Measurements from ENCODE around the gene ZNF618.

ZNF618 gene

DNA sequence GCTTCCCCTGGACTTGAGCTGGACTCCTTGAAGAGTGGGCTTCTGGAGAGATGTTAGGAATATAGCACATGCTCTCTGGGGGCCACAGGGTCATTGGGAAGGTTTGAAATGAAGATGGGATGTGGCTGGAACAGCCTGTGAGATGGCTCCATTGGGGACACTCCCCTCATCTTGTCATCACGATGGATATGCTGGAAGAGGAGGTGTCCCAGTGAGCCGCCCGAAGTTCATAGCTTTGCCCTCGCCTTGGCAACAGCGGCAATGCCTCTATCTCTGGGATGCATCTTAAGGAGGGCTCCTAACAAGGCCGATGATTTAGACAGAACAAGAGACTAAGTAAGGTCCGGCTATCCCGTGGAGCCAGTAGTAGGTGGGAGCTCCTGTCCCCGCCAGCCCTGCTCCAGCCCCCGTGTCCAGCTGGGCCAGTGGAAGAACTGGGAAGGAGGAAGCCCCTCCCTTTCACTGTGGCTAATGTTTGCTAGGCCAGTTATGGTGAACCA lies 178.1 kb downstream of the ZNF618 start:
- H3K27ac ChIP-seq (ENCODE audit: low read length), result no peak overlapping the region
- ATAC-seq (ENCODE audit: insufficient read depth, low read depth) (no peak), DNase-seq (no peak)
- H4K20me1 ChIP-seq (ENCODE audit: insufficient read depth, low read length), result no peaks in the 10 kb centered on the region
- H3K27me3 ChIP-seq (ENCODE audit: insufficient read depth, low read length, poor library complexity), result no peaks in the 10 kb centered on the region
- H3K9ac ChIP-seq (ENCODE audit: low read depth, low read length), result no peak overlapping the region
- no peaks in the 10 kb centered on the region for H3K36me3 ChIP-seq (ENCODE audit: insufficient read depth, low read length)
- H3K4me1 ChIP-seq (ENCODE audit: insufficient read depth, low read length), result no peaks in the 10 kb centered on the region
- TF ChIP-seq, protein P1, sequence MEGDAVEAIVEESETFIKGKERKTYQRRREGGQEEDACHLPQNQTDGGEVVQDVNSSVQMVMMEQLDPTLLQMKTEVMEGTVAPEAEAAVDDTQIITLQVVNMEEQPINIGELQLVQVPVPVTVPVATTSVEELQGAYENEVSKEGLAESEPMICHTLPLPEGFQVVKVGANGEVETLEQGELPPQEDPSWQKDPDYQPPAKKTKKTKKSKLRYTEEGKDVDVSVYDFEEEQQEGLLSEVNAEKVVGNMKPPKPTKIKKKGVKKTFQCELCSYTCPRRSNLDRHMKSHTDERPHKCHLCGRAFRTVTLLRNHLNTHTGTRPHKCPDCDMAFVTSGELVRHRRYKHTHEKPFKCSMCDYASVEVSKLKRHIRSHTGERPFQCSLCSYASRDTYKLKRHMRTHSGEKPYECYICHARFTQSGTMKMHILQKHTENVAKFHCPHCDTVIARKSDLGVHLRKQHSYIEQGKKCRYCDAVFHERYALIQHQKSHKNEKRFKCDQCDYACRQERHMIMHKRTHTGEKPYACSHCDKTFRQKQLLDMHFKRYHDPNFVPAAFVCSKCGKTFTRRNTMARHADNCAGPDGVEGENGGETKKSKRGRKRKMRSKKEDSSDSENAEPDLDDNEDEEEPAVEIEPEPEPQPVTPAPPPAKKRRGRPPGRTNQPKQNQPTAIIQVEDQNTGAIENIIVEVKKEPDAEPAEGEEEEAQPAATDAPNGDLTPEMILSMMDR (IDR thresholded peaks at IDR 0.05; ENCODE audit: borderline replicate concordance, extremely low read depth, low read length, poor library complexity, severe bottlenecking), result no peak
- TF ChIP-seq EZH2 (IDR thresholded peaks at IDR 0.05; ENCODE audit: borderline replicate concordance, low read depth, low read length, severe bottlenecking), result no peak
- H2AFZ ChIP-seq (ENCODE audit: low read depth, low read length), result no peak overlapping the region
- no peaks in the 10 kb centered on the region for H3K9me3 ChIP-seq (ENCODE audit: insufficient read depth, low read length, severe bottlenecking)
- H3K4me2 ChIP-seq (ENCODE audit: insufficient read depth, low read length), result no peak overlapping the region
- no peak overlapping the region for H3K4me3 ChIP-seq (ENCODE audit: low read depth in 1 of 2, low read length in 2 of 2)
- no peaks in the 10 kb centered on the region for H3K79me2 ChIP-seq (ENCODE audit: insufficient read depth, low read length)

DNA sequence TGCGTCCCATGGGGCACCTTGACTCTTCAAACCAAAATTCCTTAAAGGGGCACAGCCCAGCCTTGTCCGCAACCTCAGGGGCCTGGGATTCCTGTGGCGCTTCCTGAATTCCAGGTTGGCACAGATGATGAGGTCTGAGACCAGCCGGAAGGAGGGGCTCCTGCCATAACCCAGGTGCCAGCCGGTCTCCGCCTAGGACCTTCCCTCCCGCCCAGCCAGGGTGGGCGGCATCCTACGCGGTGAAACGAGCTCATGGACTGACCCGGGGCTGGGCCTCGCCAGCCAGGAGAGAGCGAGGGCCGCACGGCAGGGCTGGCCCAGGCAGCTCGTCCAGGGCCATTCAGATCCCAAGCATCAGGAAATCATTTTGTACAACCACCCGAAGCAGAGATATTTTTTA lies 179.0 kb downstream of the ZNF618 start:
- Histone ChIP-seq H3K79me2 (ENCODE audit: insufficient read depth, low read length) (no peaks in the 10 kb centered on the region), H2AFZ (ENCODE audit: low read depth, low read length) (no peak overlapping the region), H3K4me1 (ENCODE audit: insufficient read depth, low read length) (no peaks in the 10 kb centered on the region), H3K36me3 (ENCODE audit: insufficient read depth, low read length) (no peaks in the 10 kb centered on the region), H3K27me3 (ENCODE audit: insufficient read depth, low read length, poor library complexity) (no peaks in the 10 kb centered on the region), H4K20me1 (ENCODE audit: insufficient read depth, low read length) (no peaks in the 10 kb centered on the region), H3K9ac (ENCODE audit: low read depth, low read length) (no peak overlapping the region), H3K4me2 (ENCODE audit: insufficient read depth, low read length) (no peak overlapping the region), H3K4me3 (ENCODE audit: low read depth in 1 of 2, low read length in 2 of 2) (no peak overlapping the region), H3K27ac (ENCODE audit: low read length) (no peak overlapping the region), H3K9me3 (ENCODE audit: insufficient read depth, low read length, severe bottlenecking) (no peaks in the 10 kb centered on the region)
- DNase-seq, result no peak
- no peak for ATAC-seq (ENCODE audit: insufficient read depth, low read depth)
- TF ChIP-seq, protein P1 (IDR thresholded peaks at IDR 0.05; ENCODE audit: borderline replicate concordance, extremely low read depth, low read length, poor library complexity, severe bottlenecking), result no peak
- TF ChIP-seq EZH2 (IDR thresholded peaks at IDR 0.05; ENCODE audit: borderline replicate concordance, low read depth, low read length, severe bottlenecking), result no peak

DNA sequence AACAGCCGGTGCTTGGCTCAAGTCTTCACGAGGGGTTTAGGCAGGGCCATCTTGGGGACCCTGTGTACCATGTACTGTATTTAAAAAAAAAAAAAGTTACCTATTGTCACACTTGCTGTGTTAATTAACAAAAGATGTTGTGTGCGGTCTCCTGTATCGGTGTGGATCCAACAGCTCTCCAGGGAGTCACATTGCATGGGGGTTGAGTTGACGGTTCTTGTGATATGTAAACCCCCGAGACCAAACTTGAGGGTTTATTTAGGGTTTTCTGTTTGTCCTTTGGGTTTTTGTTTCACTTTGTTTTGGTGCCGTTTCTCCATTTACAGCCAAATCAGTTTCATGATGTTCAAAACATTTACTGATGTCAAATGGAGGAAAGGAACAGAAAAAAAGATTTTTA lies 179.8 kb downstream of the ZNF618 start:
- no peaks in the 10 kb centered on the region for H3K9me3 ChIP-seq (ENCODE audit: insufficient read depth, low read length, severe bottlenecking)
- no peaks in the 10 kb centered on the region for H3K79me2 ChIP-seq (ENCODE audit: insufficient read depth, low read length)
- no peaks in the 10 kb centered on the region for H3K36me3 ChIP-seq (ENCODE audit: insufficient read depth, low read length)
- H4K20me1 ChIP-seq (ENCODE audit: insufficient read depth, low read length), result no peaks in the 10 kb centered on the region
- no peak for DNase-seq
- no peak overlapping the region for H3K27ac ChIP-seq (ENCODE audit: low read length)
- TF ChIP-seq, protein P1 (IDR thresholded peaks at IDR 0.05; ENCODE audit: borderline replicate concordance, extremely low read depth, low read length, poor library complexity, severe bottlenecking), result no peak
- TF ChIP-seq EZH2 (IDR thresholded peaks at IDR 0.05; ENCODE audit: borderline replicate concordance, low read depth, low read length, severe bottlenecking), result no peak
- H3K4me2 ChIP-seq (ENCODE audit: insufficient read depth, low read length), result no peak overlapping the region
- no peak overlapping the region for H3K9ac ChIP-seq (ENCODE audit: low read depth, low read length)
- H3K27me3 ChIP-seq (ENCODE audit: insufficient read depth, low read length, poor library complexity), result no peaks in the 10 kb centered on the region
- H2AFZ ChIP-seq (ENCODE audit: low read depth, low read length), result no peak overlapping the region
- H3K4me3 ChIP-seq (ENCODE audit: low read depth in 1 of 2, low read length in 2 of 2), result no peak overlapping the region
- H3K4me1 ChIP-seq (ENCODE audit: insufficient read depth, low read length), result no peaks in the 10 kb centered on the region
- ATAC-seq (ENCODE audit: insufficient read depth, low read depth), result no peak

DNA sequence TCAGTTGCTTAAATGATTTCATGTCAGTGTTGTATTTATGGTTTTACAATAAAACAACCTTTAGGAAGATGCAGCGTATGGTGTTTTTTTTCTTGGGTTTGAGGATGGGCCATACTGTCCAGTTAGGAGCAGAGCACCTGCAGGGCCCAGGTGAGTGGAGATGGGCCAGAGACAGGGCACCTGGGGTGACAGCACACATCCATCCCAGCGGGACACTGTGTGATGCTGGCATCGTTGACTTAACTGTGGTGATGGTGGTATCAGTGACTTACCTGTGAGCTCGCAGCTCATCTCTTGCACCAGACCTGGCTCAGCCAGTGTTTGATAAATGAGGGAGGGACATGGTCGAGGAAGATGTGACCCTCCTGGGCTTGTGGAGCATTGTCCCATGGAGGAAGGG lies 180.4 kb downstream of the ZNF618 start:
- no peak overlapping the region for H3K27ac ChIP-seq (ENCODE audit: low read length)
- no peaks in the 10 kb centered on the region for H4K20me1 ChIP-seq (ENCODE audit: insufficient read depth, low read length)
- H3K4me3 ChIP-seq (ENCODE audit: low read depth in 1 of 2, low read length in 2 of 2), result no peak overlapping the region
- H3K79me2 ChIP-seq (ENCODE audit: insufficient read depth, low read length), result no peaks in the 10 kb centered on the region
- TF ChIP-seq, protein P1 (IDR thresholded peaks at IDR 0.05; ENCODE audit: borderline replicate concordance, extremely low read depth, low read length, poor library complexity, severe bottlenecking), result no peak
- TF ChIP-seq EZH2 (IDR thresholded peaks at IDR 0.05; ENCODE audit: borderline replicate concordance, low read depth, low read length, severe bottlenecking), result no peak
- H3K27me3 ChIP-seq (ENCODE audit: insufficient read depth, low read length, poor library complexity), result no peaks in the 10 kb centered on the region
- no peaks in the 10 kb centered on the region for H3K36me3 ChIP-seq (ENCODE audit: insufficient read depth, low read length)
- ATAC-seq (ENCODE audit: insufficient read depth, low read depth) (no peak), DNase-seq (no peak)
- no peak overlapping the region for H2AFZ ChIP-seq (ENCODE audit: low read depth, low read length)
- H3K4me2 ChIP-seq (ENCODE audit: insufficient read depth, low read length), result no peak overlapping the region
- H3K9ac ChIP-seq (ENCODE audit: low read depth, low read length), result no peak overlapping the region
- H3K4me1 ChIP-seq (ENCODE audit: insufficient read depth, low read length), result no peaks in the 10 kb centered on the region
- no peaks in the 10 kb centered on the region for H3K9me3 ChIP-seq (ENCODE audit: insufficient read depth, low read length, severe bottlenecking)
